Measurements from ENCODE around the gene SMAD4.
"Not testable (repeated sequence)": the region's sequence is repeated elsewhere in the genome, so short reads cannot be mapped to it uniquely, and the experiment has no call there.

Gene SMAD4

GRCh38 chr18:51119976-51120375, 90.0 kb downstream of the SMAD4 start:
- DNase-seq, result not testable (repeated sequence)

DNA sequence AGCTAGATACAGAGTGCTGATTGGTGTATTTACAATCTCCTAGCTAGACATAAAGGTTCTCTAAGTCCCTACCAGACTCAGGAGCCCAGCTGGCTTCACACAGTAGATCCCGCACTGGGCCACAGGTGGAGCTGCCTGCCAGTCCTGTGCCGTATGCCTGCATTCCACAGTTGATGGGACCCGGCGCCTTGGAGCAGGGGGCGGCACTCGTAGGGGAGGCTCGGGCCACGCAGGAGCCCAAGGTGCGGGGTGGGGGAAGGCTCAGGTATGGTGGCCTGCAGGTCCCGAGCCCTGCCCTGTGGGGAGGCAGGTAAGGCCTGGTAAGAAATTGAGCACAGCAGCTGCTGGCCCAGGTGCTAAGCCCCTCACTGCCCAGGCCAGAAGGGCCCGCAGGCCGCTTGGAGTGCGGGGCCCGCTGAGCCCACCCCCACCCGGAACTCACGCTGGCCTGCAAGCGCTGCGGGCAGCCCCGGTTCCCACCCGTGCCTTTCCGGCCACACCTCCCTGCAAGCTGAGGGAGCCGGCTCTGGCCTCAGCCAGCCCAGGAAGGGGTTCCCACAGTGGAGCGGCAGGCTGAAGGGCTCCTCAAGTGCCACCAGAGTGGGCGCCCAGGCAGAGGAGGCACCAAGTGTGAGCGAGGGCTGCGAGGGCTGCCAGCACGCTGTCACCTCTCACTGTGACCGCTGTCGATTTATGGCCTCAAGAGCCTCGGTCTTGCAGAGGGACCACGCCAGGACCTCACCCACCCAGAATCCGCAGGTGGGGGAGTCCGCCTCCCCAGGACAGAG, 91.0 kb downstream of the SMAD4 start:
- DNase-seq, result no peak

GRCh38 chr18:51121597-51121857, 91.5 kb downstream of the SMAD4 start:
- no peak for DNase-seq

GRCh38 chr18:51122266-51123045, 92.4 kb downstream of the SMAD4 start:
- DNase-seq, result no peak

GRCh38 chr18:51123046-51123395, 93.0 kb downstream of the SMAD4 start:
- no peak for DNase-seq

GRCh38 chr18:51123481-51123880, 93.5 kb downstream of the SMAD4 start:
- no peak for DNase-seq

DNA sequence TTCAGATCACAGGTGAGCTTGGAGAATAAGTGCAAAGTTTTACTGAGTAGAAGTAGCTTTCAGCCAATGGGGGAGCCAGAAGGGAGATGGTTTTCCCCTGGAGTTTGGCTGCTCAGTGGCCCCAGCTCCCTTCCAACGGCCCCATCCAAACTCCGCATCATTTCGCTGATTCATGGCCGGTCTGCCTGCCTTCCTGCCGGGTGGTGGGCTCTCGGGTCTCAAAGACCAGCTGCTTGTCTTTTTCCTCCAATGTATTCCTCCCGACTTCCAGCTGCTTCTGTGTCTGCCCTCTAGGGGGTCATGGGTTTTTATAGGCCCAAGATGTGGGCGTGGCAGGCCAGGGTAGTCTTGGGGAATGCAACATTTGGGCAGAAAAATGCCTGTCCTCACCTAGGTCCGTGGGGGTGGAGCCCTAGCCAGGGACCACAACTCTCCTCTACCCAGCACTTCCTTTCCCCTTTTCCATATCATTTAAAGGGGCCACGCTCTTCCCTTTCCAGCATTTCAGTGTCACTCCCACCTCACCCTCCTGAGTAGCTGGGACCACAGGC, 94.0 kb downstream of the SMAD4 start:
- DNase-seq, result no peak

DNA sequence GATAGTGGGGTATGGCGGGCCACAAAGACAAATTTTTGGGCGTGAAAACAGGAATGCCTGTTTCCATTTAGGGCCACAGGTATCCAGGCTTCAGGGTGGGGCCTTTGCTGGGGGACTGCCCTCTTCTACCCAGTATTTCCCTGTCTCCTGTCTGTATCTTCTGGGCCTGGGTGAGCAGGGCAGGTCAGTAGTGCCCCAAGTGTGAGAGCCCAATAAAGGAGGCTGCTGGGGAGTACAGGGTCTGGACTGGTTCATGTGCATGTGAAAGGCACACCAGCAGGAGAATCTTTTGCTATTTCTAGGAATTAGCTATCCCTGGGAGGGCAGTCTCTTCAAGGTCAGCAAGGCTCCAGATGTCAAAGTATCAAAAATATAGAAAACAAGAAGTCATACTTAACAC, 96.0 kb downstream of the SMAD4 start:
- DNase-seq, result no peak

- DNase-seq, result no peak
Observed at GRCh38 chr18:51127664-51128063, 97.7 kb downstream of the SMAD4 start.

GRCh38 chr18:51128533-51128932, 98.5 kb downstream of the SMAD4 start:
- DNase-seq, result no peak

DNA sequence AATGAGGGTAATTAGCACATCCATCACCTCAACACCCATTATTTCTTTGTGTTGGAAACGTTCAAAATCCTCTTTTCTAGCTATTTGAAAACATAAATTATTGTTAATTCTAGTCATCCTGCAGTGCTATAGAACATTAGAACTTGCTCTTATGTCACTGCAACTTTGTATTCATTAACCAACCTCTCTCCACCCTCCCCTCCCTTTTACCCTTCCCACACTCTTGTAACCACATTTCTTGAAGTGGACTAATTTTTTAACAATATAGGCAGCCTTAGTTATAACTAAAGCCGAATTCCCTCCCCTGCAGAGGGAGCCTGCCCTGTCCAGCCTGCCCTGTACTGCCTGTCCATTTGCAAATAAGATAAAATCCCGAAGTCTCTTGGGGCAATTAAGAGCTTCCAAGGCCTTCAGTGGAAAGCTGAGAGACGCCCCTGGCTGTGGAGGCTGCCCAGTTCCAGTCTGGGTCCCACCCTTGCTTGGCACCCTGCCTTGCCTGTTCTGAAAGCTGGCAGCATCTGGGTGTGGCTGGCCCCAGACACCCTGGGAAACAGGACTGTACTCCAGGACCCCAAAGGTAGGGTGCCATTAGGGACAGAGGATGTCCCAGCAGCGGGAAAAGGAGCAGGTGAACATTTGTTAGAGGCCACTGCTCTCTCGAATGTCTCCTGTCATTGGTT, 102.4 kb downstream of the SMAD4 start:
- no peak for DNase-seq

- DNase-seq, result no peak
Observed at GRCh38 chr18:51133580-51134160, 103.7 kb downstream of the SMAD4 start.
